ENCODE data around the gene ARHGAP22.

Gene ARHGAP22

DNA sequence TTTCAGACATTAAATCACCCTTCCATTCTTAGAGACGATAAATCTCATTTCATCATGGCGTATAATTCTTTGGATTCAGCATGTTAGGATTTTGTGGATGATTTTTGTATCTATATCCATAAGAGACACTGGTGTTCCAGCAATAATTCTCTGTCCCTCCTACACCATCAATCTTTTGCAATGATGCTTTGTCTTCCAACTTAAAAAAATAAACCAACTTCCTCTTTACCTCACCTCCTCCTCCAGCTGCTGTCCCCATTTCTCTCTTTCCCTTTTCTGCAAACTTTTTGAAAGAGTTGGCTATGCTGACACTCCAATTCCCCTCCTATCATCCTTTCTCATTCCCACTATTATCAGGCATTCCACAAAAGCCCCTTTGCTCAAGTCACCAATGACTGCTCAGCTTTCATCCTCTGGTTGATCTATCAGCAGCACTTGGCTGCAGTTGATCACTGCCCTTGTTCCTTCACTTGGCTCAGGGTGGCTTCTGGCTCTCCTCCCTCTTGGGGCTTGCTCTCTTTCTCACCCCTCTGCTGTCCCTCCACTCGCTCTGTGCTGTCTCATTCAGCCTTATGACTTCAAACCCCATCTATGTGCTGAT, 130.0 kb downstream of the ARHGAP22 start:
- no peak for DNase-seq

- DNase-seq, result no peak
Measured at GRCh38 chr10:48473704-48474103, 131.2 kb downstream of the ARHGAP22 start.

DNA sequence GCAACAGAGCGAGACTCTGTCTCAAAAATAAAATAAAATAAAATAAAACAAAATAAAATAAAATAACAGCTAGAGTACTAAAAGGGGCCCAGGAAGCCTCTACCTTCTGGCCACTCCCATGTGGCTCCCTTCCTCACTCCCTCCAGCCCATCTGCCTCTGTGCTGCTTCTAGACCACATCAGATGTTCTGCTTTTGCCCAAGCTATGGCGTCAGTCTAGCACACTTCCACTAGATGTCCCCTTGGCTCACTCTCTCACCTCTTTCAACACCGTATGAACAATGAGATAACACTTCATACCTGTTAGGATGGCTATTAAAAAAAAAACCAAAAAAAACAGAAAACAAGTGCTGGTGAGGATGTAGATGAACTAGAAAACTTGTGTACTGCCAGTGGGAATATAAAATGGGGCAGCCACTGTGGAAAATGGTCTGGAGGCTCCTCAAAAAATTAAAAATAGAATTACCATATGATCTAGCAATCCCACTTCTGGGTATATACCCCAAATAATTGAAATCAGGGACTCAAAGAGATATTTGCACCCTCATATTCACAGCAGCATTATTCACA, 132.3 kb downstream of the ARHGAP22 start:
- DNase-seq, result no peak

DNA sequence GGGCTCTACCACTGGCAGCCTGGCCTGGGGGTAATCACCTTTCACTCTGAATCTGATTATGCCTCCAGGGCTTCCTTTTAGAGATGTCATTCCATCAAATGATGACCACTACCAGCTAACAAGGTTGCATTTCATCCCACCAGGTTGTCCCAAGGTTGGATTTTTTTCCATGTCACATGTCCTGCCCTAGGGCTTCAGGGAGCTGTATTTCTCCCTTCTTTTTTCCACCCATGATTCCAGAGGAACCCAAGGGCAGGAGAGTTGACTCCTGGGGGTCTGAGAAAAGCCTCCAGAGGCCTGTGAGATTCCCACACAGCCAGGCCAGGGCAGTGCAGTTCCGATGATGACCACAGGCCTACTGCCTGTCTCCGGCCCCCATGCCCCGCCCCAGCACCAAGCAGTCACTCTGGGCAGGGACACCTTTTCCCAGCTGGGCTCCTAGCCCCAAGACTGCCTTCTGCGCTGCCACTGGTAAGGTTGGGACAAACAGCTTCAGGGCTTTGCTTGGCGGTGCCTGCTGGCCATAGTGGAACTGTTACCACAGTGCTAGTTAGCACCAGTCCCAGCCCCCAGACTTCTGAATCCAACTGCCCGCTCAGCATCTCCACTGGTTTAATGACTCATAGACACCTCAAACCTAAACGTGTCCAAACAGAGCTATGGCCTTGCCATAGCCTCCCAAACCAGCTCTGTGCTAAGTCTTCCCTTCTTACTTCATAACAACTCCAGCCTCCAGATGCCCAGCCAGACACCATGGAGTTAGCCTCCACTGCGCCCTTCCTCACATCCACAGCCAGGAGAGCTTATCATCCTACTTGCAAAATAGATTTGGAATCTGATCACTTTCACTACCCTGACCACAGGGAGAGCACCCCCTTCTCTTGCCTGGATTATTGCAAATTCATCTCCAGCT, 133.7 kb downstream of the ARHGAP22 start:
- DNase-seq, result no peak

- DNase-seq, result no peak
Measured at GRCh38 chr10:48470115-48470892, 134.6 kb downstream of the ARHGAP22 start.

GRCh38 chr10:48469516-48470020, 135.3 kb downstream of the ARHGAP22 start:
- no peak for DNase-seq

- DNase-seq, result no peak
Measured at GRCh38 chr10:48468866-48469511, 135.9 kb downstream of the ARHGAP22 start.

- no peak for DNase-seq
Measured at GRCh38 chr10:48468130-48468790, 136.6 kb downstream of the ARHGAP22 start.

GRCh38 chr10:48467669-48468068, 137.2 kb downstream of the ARHGAP22 start:
- no peak for DNase-seq

DNA sequence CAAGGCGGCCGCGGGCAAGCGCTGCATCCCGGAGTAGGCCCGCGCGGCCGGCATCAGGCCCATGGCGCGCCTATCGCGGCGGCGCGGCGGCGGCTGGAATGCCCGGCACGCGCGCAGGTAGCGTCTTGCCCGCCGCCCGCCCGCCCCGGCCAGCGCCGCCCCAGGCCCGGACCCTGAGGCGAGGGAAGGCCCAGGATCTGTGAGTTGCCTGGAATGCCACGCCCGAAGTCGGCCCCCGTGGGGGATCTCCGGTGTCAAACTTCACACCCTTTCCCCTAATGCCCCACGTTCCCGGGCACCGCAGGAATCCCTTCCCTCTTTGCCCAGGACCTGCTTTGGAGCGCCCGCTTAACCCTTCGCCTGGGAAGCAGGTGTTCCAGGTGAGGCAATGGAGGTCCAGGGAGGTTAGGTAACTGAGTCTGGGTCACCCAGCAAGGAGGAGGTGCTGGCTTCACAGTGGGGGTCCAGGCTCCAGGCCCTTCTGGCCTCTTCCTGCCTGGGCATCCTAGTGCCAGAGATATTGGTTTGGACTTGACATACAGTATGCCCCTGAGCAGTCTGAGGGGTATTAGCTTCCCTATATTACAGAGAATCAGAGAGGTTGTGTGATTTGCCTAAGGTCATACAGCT, 138.1 kb downstream of the ARHGAP22 start:
- no peak for DNase-seq

GRCh38 chr10:48465860-48466521, 138.9 kb downstream of the ARHGAP22 start:
- no peak for DNase-seq

- no peak for DNase-seq
Measured at GRCh38 chr10:48464871-48465736, 139.8 kb downstream of the ARHGAP22 start.

GRCh38 chr10:48464121-48464870, 140.6 kb downstream of the ARHGAP22 start:
- DNase-seq, result no peak

GRCh38 chr10:48463318-48464003, 141.4 kb downstream of the ARHGAP22 start:
- DNase-seq, result no peak

DNA sequence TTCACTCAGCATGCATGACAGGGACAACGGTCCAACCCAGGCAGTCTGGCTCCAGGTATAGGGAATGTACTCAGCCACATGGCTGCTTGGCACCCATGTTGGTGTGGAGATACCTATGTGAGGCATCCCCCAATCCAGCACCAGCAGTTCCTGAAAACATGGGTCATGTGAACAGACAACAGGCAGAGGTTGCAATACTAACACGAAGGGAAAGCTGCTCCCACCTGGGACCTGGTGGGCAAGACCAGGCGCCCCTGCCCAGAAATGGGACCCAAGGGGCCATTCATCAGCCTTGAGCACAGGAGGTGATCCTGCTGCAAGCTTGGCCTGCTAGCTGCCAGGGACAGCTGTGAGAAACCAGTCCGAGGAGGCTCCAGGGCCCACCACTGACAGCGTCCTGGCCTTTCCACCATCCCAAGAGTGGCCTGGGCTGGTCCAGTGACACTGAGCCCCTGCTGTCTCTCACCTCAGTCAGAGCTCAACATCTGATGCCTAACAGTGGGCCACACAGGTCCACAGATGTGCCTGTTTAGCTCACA, 142.3 kb downstream of the ARHGAP22 start:
- no peak for DNase-seq

DNA sequence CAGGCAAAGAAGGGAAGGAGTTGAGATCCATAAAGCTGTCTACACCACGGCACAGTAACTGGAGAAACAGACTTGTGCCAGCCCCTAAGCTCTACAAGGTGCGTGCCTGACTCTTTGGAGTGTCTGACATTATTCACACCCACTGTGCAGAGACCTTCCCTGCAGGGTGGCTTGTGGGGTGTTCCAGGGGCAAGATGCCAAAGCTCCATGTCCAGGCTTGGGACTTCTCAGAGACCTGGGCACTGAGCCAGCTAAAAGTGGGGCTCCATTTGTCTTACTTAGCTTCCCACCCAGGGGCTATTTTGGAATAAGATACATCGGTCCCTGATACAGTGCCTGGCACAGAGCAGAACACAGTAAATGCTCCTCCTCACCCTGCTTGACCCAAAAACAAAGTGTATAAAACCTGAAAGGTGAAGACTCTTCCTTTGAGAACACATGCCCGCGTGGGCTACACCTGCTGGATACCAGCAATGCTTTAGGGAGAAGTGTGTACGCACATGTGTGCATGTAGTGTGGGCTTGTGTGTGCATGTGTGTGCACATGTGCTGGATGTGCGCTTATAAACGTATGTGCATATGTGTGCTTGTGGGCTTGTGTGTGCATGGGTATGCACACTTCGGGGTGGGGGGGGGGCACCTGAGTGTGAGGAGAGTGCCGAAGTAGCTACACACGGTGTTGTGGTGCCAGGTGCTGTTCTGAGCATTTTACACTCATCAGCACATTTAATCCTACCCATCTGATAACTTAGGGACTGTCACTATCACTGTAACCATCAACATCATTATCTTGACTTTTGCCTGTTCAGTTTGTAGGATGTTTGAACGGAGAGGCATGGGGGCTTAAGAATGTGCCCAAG, 143.0 kb downstream of the ARHGAP22 start:
- DNase-seq, result no peak

GRCh38 chr10:48460182-48460581, 144.7 kb downstream of the ARHGAP22 start:
- no peak for DNase-seq
